COR-L47 (cell line): Measurements from ENCODE around the gene LGALS8.

ENCODE experiments used
- DNase-seq: peaks from one replicate; lab custom pipeline; 2025; lab: John Stamatoyannopoulos, UW

LGALS8 gene

GRCh38 chr1:236589531-236589930 lies 65.7 kb downstream of the LGALS8 start:
- no peak for DNase-seq

DNA sequence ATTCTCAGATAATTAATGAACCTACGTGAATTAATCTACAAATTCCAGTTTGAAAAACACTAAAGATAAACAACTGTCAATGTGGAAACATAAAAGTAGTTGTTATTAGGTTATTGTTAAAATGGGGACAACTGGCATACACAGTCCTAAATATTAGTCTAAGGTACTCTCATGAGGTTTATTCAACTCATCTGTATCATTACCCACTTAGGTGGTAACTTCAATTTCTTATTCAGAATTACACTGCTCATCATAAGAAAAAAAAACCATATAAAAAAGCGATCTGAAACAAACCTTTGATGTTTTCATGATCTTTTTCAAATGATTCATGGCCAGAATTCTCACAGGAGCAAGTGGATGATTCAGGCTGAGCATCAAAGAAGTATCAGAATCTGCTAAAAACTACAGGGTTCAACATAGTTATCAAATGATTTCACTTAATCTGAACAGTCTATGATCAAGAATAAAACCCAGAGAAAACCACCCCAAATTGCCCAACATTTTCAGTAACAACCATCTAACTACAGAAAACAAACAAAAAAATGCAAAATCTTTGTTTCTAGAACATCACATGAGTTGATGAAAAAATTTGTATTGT lies 66.9 kb downstream of the LGALS8 start:
- no peak for DNase-seq

- no peak for DNase-seq
These were observed 78.4 kb downstream of the LGALS8 start for GRCh38 chr1:236602171-236602570.
